Panc1 (cell line): ENCODE data around the gene CTDSP2. TPM values are rescaled to one million over a fixed set of nuclear protein-coding genes. Genes with fewer than 3 reads are reported as not detected.

Experiments used
- ATAC-seq: fragments of 200-7000 bp; cut with Tn5 transposase; 2 replicates; pipeline ENCODE4 v1.9.1; 2020; ENCODE audit warnings: mild to moderate bottlenecking, moderate library complexity
- BruUV-seq: library from RNA; stranded (reverse); fragments of 400-500 nt; replicated peaks from 2 replicates; lab custom pipeline; 2021; lab: Mats Ljungman, UMichigan
- CTCF ChIA-PET: fragments of 300-600 bp; sonication (Branson Sonifier 250); formaldehyde crosslinking; loops from one replicate; lab custom pipeline; 2022; ENCODE audit warnings: antibody characterized with exemption; lab: Charles Lee
- POLR2A ChIA-PET: fragments of 300-600 bp; sonication (Branson Sonifier 250); formaldehyde crosslinking; loops from one replicate; lab custom pipeline; 2022; ENCODE audit warnings: antibody characterized with exemption; lab: Charles Lee
- DNase-seq: peaks from one replicate; pipeline ENCODE4 v3.0.0-alpha.2; 2010; ENCODE audit warnings: low read depth, low spot score
- H3K27ac ChIP-seq: 2 replicates; pipeline ENCODE4 v1.5.1; 2011; ENCODE audit warnings: mild to moderate bottlenecking, low read length, inconsistent platforms
- H3K27me3 ChIP-seq: fragments of 200-500 bp; sonication (Bioruptor generic); 2 replicates; pipeline ENCODE4 v1.6.0; 2014; ENCODE audit warnings: low read length, inconsistent platforms; ENCODE audit not compliant: control insufficient read depth, insufficient read depth
- H3K36me3 ChIP-seq: fragments of 200-500 bp; sonication (Bioruptor generic); 2 replicates; pipeline ENCODE4 v1.5.1; 2014; ENCODE audit warnings: inconsistent platforms, mild to moderate bottlenecking, low read length, moderate library complexity; ENCODE audit not compliant: control insufficient read depth, insufficient read depth
- H3K4me1 ChIP-seq: 2 replicates; pipeline ENCODE4 v1.5.1; 2011; ENCODE audit warnings: inconsistent platforms, mild to moderate bottlenecking, low read length, moderate library complexity; ENCODE audit not compliant: control insufficient read depth, insufficient read depth
- H3K4me3 ChIP-seq, 2 experiments: 2 replicates each; pipeline ENCODE4 v1.5.1; 2011 to 2012; ENCODE audit warnings: low read depth in 2 of 2, low read length in 2 of 2, mild to moderate bottlenecking in 2 of 2, inconsistent platforms in 1 of 2, moderate library complexity in 1 of 2
- H3K9me3 ChIP-seq: fragments of 200-500 bp; sonication (Bioruptor generic); 2 replicates; pipeline ENCODE4 v1.5.1; 2014; ENCODE audit warnings: low read depth, mild to moderate bottlenecking, inconsistent platforms, low read length, moderate library complexity; ENCODE audit not compliant: control insufficient read depth, insufficient read depth
- POLR2AphosphoS5 ChIP-seq: IDR thresholded peaks from 2 replicates; pipeline ENCODE4 v1.6.1; 2012; ENCODE audit warnings: mild to moderate bottlenecking, low read depth, low read length, moderate library complexity
- SIN3A ChIP-seq: IDR thresholded peaks from 2 replicates; pipeline ENCODE4 v1.6.1; 2012; ENCODE audit warnings: low read depth, mild to moderate bottlenecking, low read length, moderate library complexity, borderline replicate concordance; ENCODE audit not compliant: insufficient read depth
- TCF7L2 ChIP-seq: IDR thresholded peaks from 2 replicates; pipeline ENCODE4 v1.6.1; 2011; ENCODE audit warnings: mild to moderate bottlenecking, low read depth, low read length, inconsistent platforms
- in situ Hi-C: cut with HindIII; loops from 2 replicates; pipeline ENCODE4 v1.10.0; 2016; ENCODE audit warnings: low sequenced_read_pairs, low pct_unique_long_range_greater_than_20kb
- intact Hi-C: fragments of 100-400 bp; cut with micrococcal nuclease; formaldehyde crosslinking; loops from one replicate; pipeline ENCODE4 v1.10.0; 2022; ENCODE audit not compliant: unreplicated experiment
- total RNA-seq: library from RNA; stranded (reverse); gene quantifications from one replicate; pipeline ENCODE4 v1.2.1, GENCODE V29; 2021; ENCODE audit not compliant: unreplicated experiment
- TF ChIP-seq, protein P1 (sequence below): fragments of 450-650 bp; IDR thresholded peaks from 2 replicates; pipeline ENCODE4 v1.5.1; 2017; ENCODE audit warnings: mild to moderate bottlenecking
- TF ChIP-seq, protein P2 (sequence below), 2 experiments: IDR thresholded peaks; 2 replicates each; pipeline ENCODE4 v1.6.1; 2011 to 2012; ENCODE audit warnings: low read depth in 2 of 2, control low read depth in 1 of 2, low read length in 1 of 2, mild to moderate bottlenecking in 1 of 2, moderate library complexity in 1 of 2; ENCODE audit not compliant: insufficient read depth in 1 of 2

Gene CTDSP2
- total RNA-seq, 1 experiment from 2014 or later = 120 TPM

DNA sequence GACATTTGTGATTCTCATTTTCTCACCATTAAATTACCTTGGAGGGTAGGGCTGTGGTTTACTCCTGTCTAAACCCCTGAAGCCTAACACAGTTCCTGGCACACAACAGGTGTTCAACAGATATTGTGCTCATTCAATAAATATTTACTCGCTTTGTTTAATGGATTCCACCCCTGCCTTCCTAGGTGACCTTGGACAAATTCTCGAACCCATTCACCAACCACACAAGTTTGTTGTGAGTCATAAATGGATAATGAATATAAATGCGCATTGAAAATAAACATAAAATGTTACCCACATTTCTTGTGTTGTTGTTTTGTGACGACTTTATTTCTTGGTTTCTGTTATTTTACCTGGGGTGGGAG, 64.3 kb downstream of the CTDSP2 start:
- ChIA-PET POLR2A (no interaction called here), CTCF (no interaction called here)
- no peak overlapping the region for H3K27ac ChIP-seq
- no peak for DNase-seq
- intact Hi-C loops (no loop called here), in situ Hi-C loops (no loop called here)
- no peaks in the 10 kb centered on the region for H3K27me3 ChIP-seq
- H3K9me3 ChIP-seq = no peaks in the 10 kb centered on the region
- TF ChIP-seq POLR2AphosphoS5 = no peak
- TF ChIP-seq TCF7L2 = no peak
- no peak for TF ChIP-seq SIN3A
- TF ChIP-seq, protein P1, sequence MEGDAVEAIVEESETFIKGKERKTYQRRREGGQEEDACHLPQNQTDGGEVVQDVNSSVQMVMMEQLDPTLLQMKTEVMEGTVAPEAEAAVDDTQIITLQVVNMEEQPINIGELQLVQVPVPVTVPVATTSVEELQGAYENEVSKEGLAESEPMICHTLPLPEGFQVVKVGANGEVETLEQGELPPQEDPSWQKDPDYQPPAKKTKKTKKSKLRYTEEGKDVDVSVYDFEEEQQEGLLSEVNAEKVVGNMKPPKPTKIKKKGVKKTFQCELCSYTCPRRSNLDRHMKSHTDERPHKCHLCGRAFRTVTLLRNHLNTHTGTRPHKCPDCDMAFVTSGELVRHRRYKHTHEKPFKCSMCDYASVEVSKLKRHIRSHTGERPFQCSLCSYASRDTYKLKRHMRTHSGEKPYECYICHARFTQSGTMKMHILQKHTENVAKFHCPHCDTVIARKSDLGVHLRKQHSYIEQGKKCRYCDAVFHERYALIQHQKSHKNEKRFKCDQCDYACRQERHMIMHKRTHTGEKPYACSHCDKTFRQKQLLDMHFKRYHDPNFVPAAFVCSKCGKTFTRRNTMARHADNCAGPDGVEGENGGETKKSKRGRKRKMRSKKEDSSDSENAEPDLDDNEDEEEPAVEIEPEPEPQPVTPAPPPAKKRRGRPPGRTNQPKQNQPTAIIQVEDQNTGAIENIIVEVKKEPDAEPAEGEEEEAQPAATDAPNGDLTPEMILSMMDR = no peak
- TF ChIP-seq, protein P2, sequence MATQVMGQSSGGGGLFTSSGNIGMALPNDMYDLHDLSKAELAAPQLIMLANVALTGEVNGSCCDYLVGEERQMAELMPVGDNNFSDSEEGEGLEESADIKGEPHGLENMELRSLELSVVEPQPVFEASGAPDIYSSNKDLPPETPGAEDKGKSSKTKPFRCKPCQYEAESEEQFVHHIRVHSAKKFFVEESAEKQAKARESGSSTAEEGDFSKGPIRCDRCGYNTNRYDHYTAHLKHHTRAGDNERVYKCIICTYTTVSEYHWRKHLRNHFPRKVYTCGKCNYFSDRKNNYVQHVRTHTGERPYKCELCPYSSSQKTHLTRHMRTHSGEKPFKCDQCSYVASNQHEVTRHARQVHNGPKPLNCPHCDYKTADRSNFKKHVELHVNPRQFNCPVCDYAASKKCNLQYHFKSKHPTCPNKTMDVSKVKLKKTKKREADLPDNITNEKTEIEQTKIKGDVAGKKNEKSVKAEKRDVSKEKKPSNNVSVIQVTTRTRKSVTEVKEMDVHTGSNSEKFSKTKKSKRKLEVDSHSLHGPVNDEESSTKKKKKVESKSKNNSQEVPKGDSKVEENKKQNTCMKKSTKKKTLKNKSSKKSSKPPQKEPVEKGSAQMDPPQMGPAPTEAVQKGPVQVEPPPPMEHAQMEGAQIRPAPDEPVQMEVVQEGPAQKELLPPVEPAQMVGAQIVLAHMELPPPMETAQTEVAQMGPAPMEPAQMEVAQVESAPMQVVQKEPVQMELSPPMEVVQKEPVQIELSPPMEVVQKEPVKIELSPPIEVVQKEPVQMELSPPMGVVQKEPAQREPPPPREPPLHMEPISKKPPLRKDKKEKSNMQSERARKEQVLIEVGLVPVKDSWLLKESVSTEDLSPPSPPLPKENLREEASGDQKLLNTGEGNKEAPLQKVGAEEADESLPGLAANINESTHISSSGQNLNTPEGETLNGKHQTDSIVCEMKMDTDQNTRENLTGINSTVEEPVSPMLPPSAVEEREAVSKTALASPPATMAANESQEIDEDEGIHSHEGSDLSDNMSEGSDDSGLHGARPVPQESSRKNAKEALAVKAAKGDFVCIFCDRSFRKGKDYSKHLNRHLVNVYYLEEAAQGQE (IDR thresholded peaks at IDR 0.05; ENCODE audit: insufficient read depth in 1 of 2, low read depth in 2 of 2, low read length in 1 of 2) = no peak
- no peaks in the 10 kb centered on the region; the same call in none of the 2 replicates for H3K36me3 ChIP-seq
- ATAC-seq = no peak
- H3K4me3 ChIP-seq = peak overlapping the region in 1 of 2 experiments; percentile 76; a peak in 2 of 4 replicates
- BruUV-seq = no TSS peak
- peaks cover 4% of the 10 kb centered on the region for H3K4me1 ChIP-seq

DNA sequence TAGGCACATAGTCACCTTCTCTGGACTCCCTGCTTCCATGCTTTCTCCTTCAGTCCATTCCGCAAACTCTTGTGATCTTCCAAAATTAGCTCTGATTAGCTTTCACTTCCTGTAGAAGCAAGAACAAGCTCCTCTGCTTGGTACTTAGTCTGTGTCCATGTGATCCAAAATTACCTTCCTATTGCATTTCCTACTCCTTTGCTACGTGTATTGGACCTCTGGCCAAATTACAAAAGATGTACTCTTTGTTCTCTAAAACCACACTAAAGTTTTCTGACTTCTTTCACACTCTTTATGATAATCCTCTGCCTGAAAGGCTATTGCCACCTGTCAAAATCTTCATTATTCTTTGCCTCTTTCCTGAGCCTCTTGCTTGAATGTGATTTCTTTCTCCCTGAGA, 64.7 kb downstream of the CTDSP2 start:
- H3K27me3 ChIP-seq = no peaks in the 10 kb centered on the region
- DNase-seq (no peak), ATAC-seq (no peak)
- ChIA-PET CTCF (interaction anchor here (0.6 to 0.7 kb wide), 2 partner anchors 55 to 57 kb away, joined by 3 to 4 read pairs; no protein-coding TSS in a partner anchor), POLR2A (no interaction called here)
- H3K27ac ChIP-seq = no peak overlapping the region
- TF ChIP-seq, protein P1 = no peak
- TF ChIP-seq, protein P2 (IDR thresholded peaks at IDR 0.05; ENCODE audit: insufficient read depth in 1 of 2, low read depth in 2 of 2, low read length in 1 of 2) = no peak
- BruUV-seq = no TSS peak
- in situ Hi-C loops = no loop called here
- no peak overlapping the region for H3K4me3 ChIP-seq
- H3K9me3 ChIP-seq = no peaks in the 10 kb centered on the region
- intact Hi-C loops = no loop called here
- no peaks in the 10 kb centered on the region; the same call in none of the 2 replicates for H3K36me3 ChIP-seq
- H3K4me1 ChIP-seq = peaks cover 4% of the 10 kb centered on the region
